Skeletal muscle satellite cell (primary cell): Measurements from ENCODE around the gene SLC25A29.

Experiments
- H3K27me3 ChIP-seq: 2 replicates; pipeline ENCODE4 v1.7.0; 2013; ENCODE audit warnings: low read length; ENCODE audit not compliant: control insufficient read depth, insufficient read depth
- H3K36me3 ChIP-seq: 2 replicates; pipeline ENCODE4 v1.7.0; 2013; ENCODE audit warnings: mild to moderate bottlenecking, control low read depth, low read length; ENCODE audit not compliant: insufficient read depth
- H3K4me1 ChIP-seq: 2 replicates; pipeline ENCODE4 v1.7.0; 2013; ENCODE audit warnings: low read length; ENCODE audit not compliant: control insufficient read depth, insufficient read depth
- H3K4me2 ChIP-seq: 2 replicates; pipeline ENCODE4 v1.7.0; 2013; ENCODE audit warnings: mild to moderate bottlenecking, low read length
- H3K4me3 ChIP-seq: 2 replicates; pipeline ENCODE4 v1.7.0; 2013; ENCODE audit warnings: low read length
- H3K9ac ChIP-seq: 2 replicates; pipeline ENCODE4 v1.7.0; 2013; ENCODE audit warnings: mild to moderate bottlenecking, low read depth, low read length, moderate library complexity
- H3K9me3 ChIP-seq: replicated peaks from 2 replicates; pipeline ENCODE4 v1.7.0; 2013; ENCODE audit warnings: mild to moderate bottlenecking, control low read depth, low read length

The SLC25A29 gene

DNA sequence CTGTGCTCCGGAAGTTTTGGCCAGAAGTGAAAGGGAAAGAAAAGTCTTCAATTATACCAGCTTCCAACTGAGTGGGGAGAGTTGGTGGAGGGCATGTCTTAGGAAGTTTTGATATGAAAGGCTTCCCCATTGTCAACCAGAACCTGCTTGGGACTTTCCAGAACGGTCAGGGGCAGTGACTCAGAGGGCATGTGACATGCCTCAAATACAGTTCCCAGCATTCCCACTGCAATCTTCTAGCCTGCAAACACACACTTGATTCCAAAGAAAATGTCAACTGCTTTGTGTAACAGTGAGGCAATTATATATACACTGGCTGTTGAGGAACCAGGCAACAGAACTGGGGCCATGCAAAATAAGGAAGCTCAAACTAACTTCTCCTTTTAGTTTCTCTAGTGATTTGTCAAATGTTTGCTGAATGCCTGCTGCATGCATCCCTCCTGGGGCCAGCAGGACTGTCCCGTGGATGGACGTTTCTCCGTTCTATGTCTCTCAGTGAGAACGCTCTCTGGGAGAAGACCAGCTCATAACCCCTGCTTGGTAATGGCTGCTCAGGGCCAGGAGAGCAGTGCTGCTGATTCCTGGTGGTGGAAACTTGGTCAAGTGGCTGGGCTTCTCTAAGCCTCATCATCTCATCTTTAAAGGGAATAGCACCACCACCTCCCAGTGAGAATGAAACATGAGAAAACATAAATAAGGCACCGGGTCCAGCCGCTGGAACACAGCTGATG, 35.2 kb upstream of the SLC25A29 start:
- H3K4me2 ChIP-seq: no peak overlapping the region
- peaks cover 40% of the 10 kb centered on the region for H3K36me3 ChIP-seq
- no peaks in the 10 kb centered on the region for H3K27me3 ChIP-seq
- peaks cover 8% of the 10 kb centered on the region for H3K4me1 ChIP-seq
- H3K9ac ChIP-seq: no peak overlapping the region
- no peak overlapping the region for H3K4me3 ChIP-seq
- H3K9me3 ChIP-seq: no peaks in the 10 kb centered on the region

DNA sequence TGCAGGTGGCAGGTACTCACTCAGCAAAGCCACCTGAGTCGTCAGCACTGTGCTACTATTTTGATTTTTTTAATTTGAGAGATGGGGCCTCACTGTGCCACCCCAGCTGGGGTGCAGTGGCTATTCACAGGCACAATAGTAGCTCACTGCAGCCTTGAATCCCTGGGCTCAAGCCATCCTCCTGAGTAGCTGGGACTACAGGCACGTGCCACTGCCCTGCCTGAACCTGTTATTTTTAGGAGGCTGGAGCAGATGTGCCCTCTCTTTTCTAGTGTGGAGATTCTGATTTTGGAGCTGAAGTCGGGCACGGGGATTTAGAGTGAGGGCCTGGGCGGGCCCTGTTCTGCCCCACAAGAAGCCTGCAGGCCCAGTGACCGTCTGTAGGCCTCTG, 34.2 kb upstream of the SLC25A29 start:
- peaks cover 8% of the 10 kb centered on the region for H3K4me1 ChIP-seq
- H3K9me3 ChIP-seq: no peaks in the 10 kb centered on the region
- peaks cover 38% of the 10 kb centered on the region for H3K36me3 ChIP-seq
- H3K27me3 ChIP-seq: no peaks in the 10 kb centered on the region
- H3K9ac ChIP-seq: no peak overlapping the region
- H3K4me2 ChIP-seq: no peak overlapping the region
- H3K4me3 ChIP-seq: no peak overlapping the region

DNA sequence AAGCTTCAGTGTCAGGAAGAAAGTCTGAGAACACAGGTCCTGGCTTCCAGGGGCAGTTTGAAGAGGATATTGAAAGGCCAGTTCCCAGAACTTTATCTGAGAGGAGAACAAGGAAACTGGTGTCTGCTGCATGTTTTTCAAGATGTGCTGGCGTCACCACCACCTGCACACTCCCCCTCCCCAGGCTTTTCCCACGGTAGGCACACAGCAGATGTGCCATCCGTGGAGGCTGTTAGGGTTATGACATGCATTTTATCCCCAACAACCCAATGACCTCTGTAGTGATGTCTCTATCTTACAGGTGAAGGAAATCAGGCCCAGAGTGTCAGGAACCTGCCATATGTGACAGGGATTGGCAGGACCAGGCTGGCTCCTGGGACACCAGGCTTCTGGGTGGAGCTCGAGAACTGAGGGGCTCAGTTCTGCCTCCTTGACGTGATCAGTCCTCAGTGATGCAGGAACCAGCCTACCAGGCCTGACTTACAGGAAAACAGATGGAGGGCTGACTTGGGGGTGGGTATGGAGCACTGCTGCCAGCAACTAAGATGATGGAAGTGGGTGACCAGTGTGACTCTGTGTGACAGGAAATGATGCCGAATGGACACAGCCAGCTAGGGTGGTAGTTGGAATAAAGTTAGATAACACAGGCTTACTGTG, 33.6 kb upstream of the SLC25A29 start:
- H3K9ac ChIP-seq: no peak overlapping the region
- H3K4me2 ChIP-seq: no peak overlapping the region
- H3K27me3 ChIP-seq: no peaks in the 10 kb centered on the region
- no peaks in the 10 kb centered on the region for H3K9me3 ChIP-seq
- peaks cover 41% of the 10 kb centered on the region for H3K36me3 ChIP-seq
- H3K4me1 ChIP-seq: peaks cover 8% of the 10 kb centered on the region
- H3K4me3 ChIP-seq: no peak overlapping the region

DNA sequence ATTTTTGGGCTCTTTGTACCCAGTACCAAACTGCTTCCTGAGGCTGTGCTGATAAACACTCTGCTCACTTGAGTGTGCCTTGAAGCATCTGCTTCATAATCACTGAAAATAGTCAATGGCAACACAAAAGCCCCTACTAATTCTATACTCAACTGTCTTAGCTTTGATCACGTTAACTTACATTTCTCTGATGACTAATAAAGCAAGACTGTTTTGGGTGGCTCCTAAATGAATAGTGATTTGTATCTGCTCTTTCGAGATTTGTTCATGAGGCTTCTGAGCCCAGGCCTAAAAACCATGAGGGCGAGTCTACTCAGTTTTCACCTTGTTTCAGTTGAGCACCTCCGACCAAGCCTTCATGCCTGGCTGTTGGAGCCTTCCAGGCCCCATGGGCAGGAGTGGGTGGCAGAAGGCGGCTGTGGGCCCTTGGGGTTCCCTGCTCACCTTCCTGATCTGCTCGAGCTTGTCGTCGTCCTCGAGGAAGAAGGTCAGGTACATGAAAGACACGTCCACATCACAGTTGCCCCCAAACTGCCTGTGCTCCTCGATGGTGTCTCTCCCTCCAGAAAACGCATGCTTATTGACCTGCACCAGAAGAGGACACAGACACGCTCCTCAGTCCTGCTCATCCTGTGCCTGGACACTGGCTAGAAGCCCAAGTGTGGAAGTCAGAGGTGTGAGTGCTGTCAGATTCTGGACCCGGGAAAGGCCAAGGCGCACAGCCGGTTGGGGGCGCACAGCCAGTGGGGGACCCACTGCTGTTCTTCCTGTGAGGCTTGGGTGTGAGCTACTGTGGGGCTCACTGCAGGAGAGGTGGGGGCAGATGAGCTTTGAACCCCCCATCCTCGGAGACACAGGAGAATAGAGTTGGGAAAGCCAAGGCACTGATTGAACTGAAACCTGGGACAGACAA, 30.6 kb upstream of the SLC25A29 start:
- no peaks in the 10 kb centered on the region for H3K9me3 ChIP-seq
- H3K36me3 ChIP-seq: peaks cover 41% of the 10 kb centered on the region
- H3K4me3 ChIP-seq: no peak overlapping the region
- no peak overlapping the region for H3K4me2 ChIP-seq
- H3K4me1 ChIP-seq: peaks cover 8% of the 10 kb centered on the region
- H3K27me3 ChIP-seq: no peaks in the 10 kb centered on the region
- H3K9ac ChIP-seq: no peak overlapping the region

DNA sequence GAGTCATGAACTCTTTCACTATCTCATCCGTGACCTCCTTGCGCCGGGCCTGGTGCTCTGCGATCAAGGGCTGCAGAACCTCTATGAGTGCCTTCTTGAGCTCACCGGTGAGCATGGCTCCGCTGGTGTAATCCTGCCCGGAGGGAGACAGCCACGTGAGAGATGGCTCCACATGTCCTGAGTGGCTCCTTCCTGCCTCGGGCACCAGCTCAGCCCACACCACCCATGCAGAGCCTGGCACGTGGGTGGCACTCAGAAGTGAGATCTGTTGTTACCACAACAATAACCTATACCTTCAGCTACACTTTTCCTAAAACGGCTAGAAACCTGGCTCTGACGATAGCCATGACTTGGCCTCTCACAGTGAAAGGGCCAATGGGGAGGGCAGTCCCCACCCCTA, 28.7 kb upstream of the SLC25A29 start:
- no peaks in the 10 kb centered on the region for H3K27me3 ChIP-seq
- no peak overlapping the region for H3K9ac ChIP-seq
- no peak overlapping the region for H3K4me3 ChIP-seq
- H3K9me3 ChIP-seq: no peaks in the 10 kb centered on the region
- peaks cover 26% of the 10 kb centered on the region for H3K36me3 ChIP-seq
- H3K4me1 ChIP-seq: no peaks in the 10 kb centered on the region
- H3K4me2 ChIP-seq: no peak overlapping the region

DNA sequence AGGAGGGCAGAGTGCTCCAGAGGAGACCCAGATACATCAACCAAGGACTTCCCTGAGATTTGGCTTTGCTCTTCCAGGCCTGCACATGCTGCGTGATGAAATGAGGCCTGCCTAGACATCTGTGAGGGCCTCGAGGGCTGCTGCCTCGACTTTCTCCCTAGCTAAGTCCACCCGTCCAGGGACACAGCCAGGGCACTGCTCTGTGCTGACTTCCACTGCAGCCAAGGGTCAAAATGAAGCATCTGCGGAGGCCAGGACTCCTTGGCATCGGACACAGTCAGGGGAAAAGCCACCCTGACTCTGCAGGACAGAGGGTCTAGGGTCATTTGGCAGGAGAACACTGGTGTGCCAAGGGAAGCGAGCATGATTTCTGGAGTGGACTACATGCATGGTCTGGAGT, 27.6 kb upstream of the SLC25A29 start:
- Histone ChIP-seq H3K9ac (no peak overlapping the region), H3K4me1 (no peaks in the 10 kb centered on the region), H3K9me3 (no peaks in the 10 kb centered on the region), H3K36me3 (peaks cover 26% of the 10 kb centered on the region), H3K4me3 (no peak overlapping the region), H3K4me2 (no peak overlapping the region), H3K27me3 (no peaks in the 10 kb centered on the region)

DNA sequence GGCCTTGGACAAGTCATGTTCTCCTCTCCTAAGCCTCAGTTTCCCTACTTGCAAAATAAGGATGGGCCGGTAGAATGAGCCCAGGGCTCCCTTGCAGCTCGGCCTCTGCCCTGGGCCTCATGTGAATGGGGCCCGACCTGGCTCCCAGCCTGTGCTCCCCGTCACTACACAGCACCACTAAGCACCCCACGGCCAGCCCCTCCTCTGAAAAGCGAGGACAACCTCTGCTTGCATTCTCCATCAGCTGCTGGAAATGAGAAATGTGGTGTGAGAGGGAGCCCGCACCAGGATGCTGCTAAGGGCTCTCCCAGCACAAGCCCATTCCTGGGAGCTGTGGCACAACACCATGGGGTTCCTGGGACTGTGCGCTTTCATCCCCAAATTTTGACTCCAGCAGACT, 27.1 kb upstream of the SLC25A29 start:
- H3K9me3 ChIP-seq: no peaks in the 10 kb centered on the region
- no peak overlapping the region for H3K9ac ChIP-seq
- H3K36me3 ChIP-seq: peaks cover 26% of the 10 kb centered on the region
- no peak overlapping the region for H3K4me3 ChIP-seq
- no peaks in the 10 kb centered on the region for H3K4me1 ChIP-seq
- H3K4me2 ChIP-seq: no peak overlapping the region
- no peaks in the 10 kb centered on the region for H3K27me3 ChIP-seq

DNA sequence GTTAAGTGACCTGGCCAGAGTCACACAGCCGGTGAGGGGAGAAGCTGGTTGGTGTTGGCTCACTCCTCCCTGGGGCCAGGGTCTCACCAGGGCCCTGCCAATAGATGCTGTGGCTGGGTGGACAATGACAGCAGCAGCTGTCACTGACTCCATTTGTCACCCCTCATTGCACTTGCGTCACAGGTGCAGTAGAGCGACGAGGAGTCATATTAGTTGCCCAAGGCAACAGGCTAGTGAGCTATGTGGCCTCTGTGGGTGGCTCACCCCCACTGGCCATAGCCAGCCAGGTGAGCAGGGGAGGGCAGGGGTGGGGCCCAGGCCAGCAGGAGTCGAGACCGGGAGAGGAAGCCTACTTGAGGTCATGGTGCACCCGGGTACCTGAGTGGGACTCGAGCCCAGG, 26.6 kb upstream of the SLC25A29 start:
- no peak overlapping the region for H3K9ac ChIP-seq
- H3K4me2 ChIP-seq: no peak overlapping the region
- no peaks in the 10 kb centered on the region for H3K27me3 ChIP-seq
- H3K9me3 ChIP-seq: no peaks in the 10 kb centered on the region
- no peaks in the 10 kb centered on the region for H3K4me1 ChIP-seq
- no peak overlapping the region for H3K4me3 ChIP-seq
- H3K36me3 ChIP-seq: peaks cover 24% of the 10 kb centered on the region

DNA sequence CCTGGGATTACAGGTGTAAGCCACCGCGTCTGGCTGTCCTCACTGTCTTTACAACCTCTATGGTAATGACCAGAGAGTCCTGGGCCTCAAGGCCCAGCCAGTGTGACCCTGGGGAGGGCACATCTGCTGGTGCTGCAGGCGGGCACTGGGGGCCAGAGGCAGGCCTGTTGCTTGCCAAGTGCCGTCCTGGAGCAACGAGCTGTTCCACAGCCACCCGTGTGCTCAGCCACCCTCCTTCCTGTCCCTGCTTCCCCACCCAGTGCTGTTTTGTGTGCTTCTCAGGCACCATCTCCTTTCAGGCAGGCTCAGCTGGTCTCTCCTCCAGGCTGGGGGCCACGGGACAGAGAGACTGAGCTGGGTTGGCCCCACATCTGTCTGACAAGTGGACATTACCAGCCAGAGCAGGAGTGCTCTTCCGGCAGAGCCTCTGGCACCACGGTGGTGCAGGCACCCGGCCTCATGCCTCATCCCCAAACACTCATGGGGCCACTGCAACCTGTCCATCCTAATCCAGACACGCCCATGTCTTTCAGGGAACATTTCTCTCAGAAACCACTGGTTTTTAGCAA, 25.9 kb upstream of the SLC25A29 start:
- peaks cover 19% of the 10 kb centered on the region for H3K36me3 ChIP-seq
- no peaks in the 10 kb centered on the region for H3K4me1 ChIP-seq
- no peak overlapping the region for H3K9ac ChIP-seq
- H3K4me2 ChIP-seq: no peak overlapping the region
- no peaks in the 10 kb centered on the region for H3K27me3 ChIP-seq
- no peak overlapping the region for H3K4me3 ChIP-seq
- no peaks in the 10 kb centered on the region for H3K9me3 ChIP-seq

DNA sequence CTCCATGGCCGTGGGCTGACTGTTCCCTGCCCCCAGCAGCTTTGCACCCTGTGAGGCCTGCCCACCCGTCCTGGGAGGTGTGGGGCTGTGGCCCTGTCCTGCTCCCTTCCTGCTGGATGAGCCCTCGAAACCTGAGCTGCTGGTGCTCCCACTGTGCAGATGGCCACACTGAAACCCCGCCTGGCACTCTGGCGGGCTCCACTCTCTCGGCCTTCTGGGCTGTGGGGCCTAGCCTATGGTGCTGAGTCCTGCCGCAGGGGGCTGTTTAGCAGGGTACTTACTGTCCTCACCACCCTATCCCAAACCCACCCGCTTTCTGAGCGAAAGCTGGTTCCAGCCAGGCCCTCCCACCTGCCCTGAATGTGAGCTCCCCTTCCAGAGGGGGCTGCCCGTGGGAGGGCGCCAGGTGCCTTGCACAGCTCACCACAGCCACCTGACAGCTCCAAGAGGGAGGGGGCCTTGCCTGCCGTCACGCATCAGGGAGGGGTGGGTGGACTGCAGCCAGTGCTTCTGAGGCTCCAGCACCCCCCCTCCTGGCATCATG, 24.2 kb upstream of the SLC25A29 start:
- H3K27me3 ChIP-seq: no peaks in the 10 kb centered on the region
- no peaks in the 10 kb centered on the region for H3K9me3 ChIP-seq
- peaks cover 9% of the 10 kb centered on the region for H3K36me3 ChIP-seq
- no peak overlapping the region for H3K9ac ChIP-seq
- no peaks in the 10 kb centered on the region for H3K4me1 ChIP-seq
- H3K4me2 ChIP-seq: no peak overlapping the region
- no peak overlapping the region for H3K4me3 ChIP-seq

DNA sequence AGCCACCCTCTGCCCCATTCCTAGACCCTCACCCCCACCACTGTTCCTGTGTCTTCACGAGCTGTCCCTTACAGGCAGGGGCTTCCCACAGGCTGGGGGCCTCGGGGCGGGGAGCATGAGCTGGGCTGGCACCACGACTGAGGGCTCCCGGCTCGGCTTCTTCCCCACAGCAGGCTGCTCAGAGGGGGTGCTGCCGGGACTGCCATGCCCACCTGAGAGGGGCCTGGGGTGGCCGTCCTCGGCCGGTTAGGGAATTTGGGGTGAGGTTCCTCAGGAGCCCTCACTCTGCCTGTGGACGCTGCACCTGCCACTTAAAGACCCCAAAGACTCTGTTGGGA, 23.7 kb upstream of the SLC25A29 start:
- Histone ChIP-seq H3K4me1 (no peaks in the 10 kb centered on the region), H3K9me3 (no peaks in the 10 kb centered on the region), H3K4me2 (no peak overlapping the region), H3K4me3 (no peak overlapping the region), H3K9ac (no peak overlapping the region), H3K36me3 (peaks cover 6% of the 10 kb centered on the region), H3K27me3 (no peaks in the 10 kb centered on the region)
